T-cell (primary cell): ENCODE measurements around the gene ZNHIT2. TPM values are rescaled to one million over a fixed set of nuclear protein-coding genes. Genes with fewer than 3 reads are reported as not detected.

Source experiments
- ATAC-seq, 4 experiments: fragments of 200-7000 bp in 3 of 4; fragments of 150-1000 bp in 1 of 4; cut with Tn5 transposase; replicated peaks in 1 of 4; 1 replicate in 3 of 4; 2 replicates in 1 of 4; pipeline ENCODE4 v1.10.0; 2021; ENCODE audit warnings: moderate library complexity in 3 of 4, mild to moderate bottlenecking in 2 of 4, moderate number of reproducible peaks in 1 of 4
- CTCF ChIA-PET, 2 donors: fragments of 300-600 bp; sonication (Branson Sonifier 250); formaldehyde crosslinking; loops; one replicate each; lab custom pipeline; 2022; ENCODE audit warnings: antibody characterized with exemption in 2 of 2; lab: Charles Lee
- POLR2A ChIA-PET, 2 donors: fragments of 300-600 bp; sonication (Branson Sonifier 250); formaldehyde crosslinking; loops; one replicate each; lab custom pipeline; 2022; ENCODE audit warnings: antibody characterized with exemption in 2 of 2; lab: Charles Lee
- DNase-seq, 35 experiments: peaks; one replicate each; pipeline versions ENCODE4 v3.0.0 to v3.0.0-alpha.2; 2013 to 2023
- H3K27ac ChIP-seq: one replicate; pipeline ENCODE4 v1.5.1; 2013; ENCODE audit warnings: low read length
- H3K27me3 ChIP-seq, 2 experiments: replicated peaks in 1 of 2; 1 replicate in 1 of 2; 2 replicates in 1 of 2; pipeline versions ENCODE4 v1.6.1 to v1.7.0; 2013; ENCODE audit warnings: low read length in 1 of 2, mixed read lengths in 1 of 2; ENCODE audit not compliant: control insufficient read depth in 2 of 2, insufficient read depth in 2 of 2; ENCODE audit errors: extremely low read depth in 1 of 2
- H3K36me3 ChIP-seq, 2 donors: 1 replicate in 1 of 2; 2 replicates in 1 of 2; pipeline versions ENCODE4 v1.6.1 to v1.7.0; 2013; ENCODE audit warnings: low read length in 1 of 2; ENCODE audit not compliant: control insufficient read depth in 2 of 2, insufficient read depth in 1 of 2; ENCODE audit errors: extremely low read depth in 1 of 2
- H3K4me1 ChIP-seq, 2 experiments: 1 replicate in 1 of 2; 2 replicates in 1 of 2; pipeline versions ENCODE4 v1.6.1 to v1.7.0; 2013; ENCODE audit warnings: low read length in 2 of 2, mixed read lengths in 1 of 2; ENCODE audit not compliant: insufficient read depth in 2 of 2, control insufficient read depth in 1 of 2; ENCODE audit errors: extremely low read depth in 1 of 2
- H3K4me3 ChIP-seq, 2 donors: 1 replicate in 1 of 2; 2 replicates in 1 of 2; pipeline versions ENCODE4 v1.5.1 to v1.7.0; 2013; ENCODE audit warnings: mild to moderate bottlenecking in 2 of 2, low read length in 1 of 2, moderate library complexity in 1 of 2; ENCODE audit not compliant: control insufficient read depth in 1 of 2; ENCODE audit errors: extremely low read depth in 1 of 2
- H3K9me3 ChIP-seq: 2 replicates; pipeline ENCODE4 v1.7.0; 2013
- H3K27ac Mint-ChIP-seq, 2 donors: one replicate each; pipeline ENCODE4 v1.8.0; 2020 to 2021; ENCODE audit warnings: mild to moderate bottlenecking in 2 of 2, mixed read lengths in 2 of 2
- H3K27me3 Mint-ChIP-seq, 2 donors: one replicate each; pipeline ENCODE4 v1.8.0; 2021 to 2022; ENCODE audit warnings: mixed read lengths in 2 of 2
- H3K36me3 Mint-ChIP-seq: one replicate; pipeline ENCODE4 v1.8.0; 2021; ENCODE audit warnings: mixed read lengths
- H3K4me1 Mint-ChIP-seq, 3 donors: one replicate each; pipeline ENCODE4 v1.8.0; 2020 to 2022; ENCODE audit warnings: mixed read lengths in 3 of 3, mild to moderate bottlenecking in 1 of 3
- H3K4me3 Mint-ChIP-seq, 3 donors: one replicate each; pipeline ENCODE4 v1.8.0; 2020 to 2022; ENCODE audit warnings: mild to moderate bottlenecking in 3 of 3, mixed read lengths in 3 of 3, moderate library complexity in 3 of 3
- H3K9me3 Mint-ChIP-seq, 3 donors: one replicate each; pipeline ENCODE4 v1.8.0; 2020 to 2022; ENCODE audit warnings: mixed read lengths in 3 of 3
- WGBS: methylation state at CpG from one replicate; pipeline ENCODE4 v1.1.5; 2013; ENCODE audit warnings: missing lambda C conversion rate; ENCODE audit not compliant: insufficient coverage; 5-methylcytosine and 5-hydroxymethylcytosine counted together
- total RNA-seq, 35 experiments: library from RNA in 6 of 35; stranded (reverse) in 6 of 35; fragments of 120-200 nt in 1 of 35; gene quantifications; one replicate each; pipeline versions ENCODE4 v1.2.1 to v1.2.4 and lab custom pipeline; 2013 to 2026

Gene ZNHIT2
- total RNA-seq, 5 donors from 2014 or later (not counting 1 experiment from before 2014, with no cell fraction given) = 7.0 to 20.4 (median 18.1) TPM

DNA sequence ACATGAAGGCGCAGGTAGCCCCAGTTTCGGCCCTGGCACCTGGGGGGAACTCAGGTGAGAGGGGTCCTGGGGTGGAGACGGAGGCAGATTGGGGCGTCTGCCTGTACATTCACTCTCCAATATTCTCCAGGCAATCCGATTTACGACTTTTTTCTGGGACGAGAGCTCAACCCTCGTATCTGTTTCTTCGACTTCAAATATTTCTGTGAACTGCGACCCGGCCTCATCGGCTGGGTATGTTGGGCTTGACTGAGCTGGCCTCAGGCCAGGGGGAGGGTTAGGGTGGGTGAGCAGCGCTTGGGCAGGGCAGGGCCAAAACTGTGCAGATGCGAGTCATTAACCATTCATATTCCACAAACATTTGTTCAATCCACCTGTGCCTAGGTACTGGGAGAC is 4.1 kb downstream of the ZNHIT2 start:
- H3K27ac Mint-ChIP-seq = peak overlapping the region; percentile 74 to 87
- peak overlapping the region; percentile 73 to 74 for H3K4me3 ChIP-seq
- DNase-seq = no peak
- H3K27me3 ChIP-seq = no peaks in the 10 kb centered on the region
- H3K4me1 Mint-ChIP-seq = peaks cover 40 to 61% (median 54%) of the 10 kb centered on the region in 3 donors
- no peaks in the 10 kb centered on the region for H3K9me3 ChIP-seq
- peak overlapping the region; percentile 77 to 100 (median 84) for H3K4me3 Mint-ChIP-seq
- no CpG with 5 or more reads among the region's 14 CpGs for WGBS
- H3K36me3 ChIP-seq = peaks cover 4 to 33% of the 10 kb centered on the region in 2 donors
- H3K9me3 Mint-ChIP-seq = no peaks in the 10 kb centered on the region
- peaks cover 14 to 71% of the 10 kb centered on the region in 2 experiments for H3K4me1 ChIP-seq
- ATAC-seq = no peak
- ChIA-PET CTCF (interaction anchor here in 1 of 2 donors (1.6 kb wide), 1 partner anchor 9 kb away, joined by 8 read pairs; the partner anchor contains the start of genes FAU and MRPL49), POLR2A (interaction anchor here in 1 of 2 donors (1.2 kb wide), 1 partner anchor 9 kb away, joined by 5 read pairs; the partner anchor contains the start of genes FAU and MRPL49)
- H3K36me3 Mint-ChIP-seq = peaks cover 7% of the 10 kb centered on the region
- no peaks in the 10 kb centered on the region for H3K27me3 Mint-ChIP-seq
- peak overlapping the region; percentile 22 for H3K27ac ChIP-seq

DNA sequence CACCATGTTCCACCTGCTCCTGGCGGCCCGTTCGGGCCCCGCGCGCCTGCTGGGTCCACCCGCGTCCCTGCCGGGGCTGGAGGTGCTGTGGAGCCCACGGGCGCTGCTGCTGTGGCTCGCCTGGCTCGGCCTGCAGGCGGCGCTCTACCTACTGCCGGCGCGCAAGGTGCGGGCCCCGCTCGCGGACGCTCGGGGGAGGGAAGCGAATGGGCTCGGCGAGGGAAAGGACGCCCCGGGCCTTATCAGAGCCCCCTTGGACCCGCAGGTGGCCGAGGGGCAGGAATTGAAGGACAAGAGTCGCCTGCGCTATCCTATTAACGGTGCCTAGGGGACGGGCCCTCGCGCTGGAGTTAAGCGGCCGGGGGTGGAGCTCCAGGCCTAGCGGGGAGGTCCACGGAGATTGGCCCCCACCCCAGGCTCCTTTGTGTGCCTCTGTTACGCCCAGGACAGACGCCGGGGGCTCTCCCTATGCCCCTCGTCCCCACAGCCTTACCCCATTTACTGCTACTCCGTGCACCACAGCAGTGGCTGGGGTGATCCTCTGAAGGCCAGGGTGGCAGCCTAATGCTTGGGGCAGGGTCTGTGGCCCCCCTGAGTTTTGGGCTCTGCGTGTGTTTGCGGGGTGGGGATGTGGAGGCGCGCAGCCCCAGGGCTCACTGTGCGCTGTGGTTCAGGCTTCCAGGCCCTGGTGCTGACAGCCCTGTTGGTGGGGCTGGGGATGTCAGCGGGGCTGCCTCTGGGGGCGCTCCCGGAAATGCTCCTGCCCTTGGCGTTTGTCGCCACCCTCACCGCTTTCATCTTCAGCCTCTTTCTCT is 4.7 kb downstream of the ZNHIT2 start:
- Mint-ChIP-seq H3K4me3 (peak overlapping the region; percentile 77 to 100 (median 84)), H3K27ac (peak overlapping the region; percentile 74 to 87), H3K27me3 (no peaks in the 10 kb centered on the region), H3K36me3 (peaks cover 4% of the 10 kb centered on the region), H3K9me3 (no peaks in the 10 kb centered on the region), H3K4me1 (peaks cover 35 to 57% (median 50%) of the 10 kb centered on the region in 3 donors)
- peak overlapping the region; percentile 73 to 85 for H3K4me3 ChIP-seq
- H3K9me3 ChIP-seq = no peaks in the 10 kb centered on the region
- peaks cover 14 to 66% of the 10 kb centered on the region in 2 experiments for H3K4me1 ChIP-seq
- DNase-seq (peak; percentile 54 to 86 (median 70)), ATAC-seq (peak; percentile 54 to 64 (median 58))
- H3K36me3 ChIP-seq = peaks cover 9 to 33% of the 10 kb centered on the region in 2 donors
- whole genome bisulfite sequencing = under 1% methylated on average over 47 of the region's 57 CpGs
- ChIA-PET POLR2A (interaction anchor here (0.5 to 1.6 kb wide), 3 partner anchors 9 to 333 kb away, joined by 4 to 7 read pairs (median 5); partner anchors contain the start of genes FAU (in 2 of the 2) and MRPL49 (in 2 of the 2)), CTCF (interaction anchor here (0.5 to 1.6 kb wide), 2 partner anchors 9 to 11 kb away, joined by 4 to 8 read pairs; partner anchors contain the start of genes FAU (in 1 of the 2) and MRPL49 (in 1 of the 2))
- no peaks in the 10 kb centered on the region for H3K27me3 ChIP-seq
- H3K27ac ChIP-seq = peak overlapping the region; percentile 66

DNA sequence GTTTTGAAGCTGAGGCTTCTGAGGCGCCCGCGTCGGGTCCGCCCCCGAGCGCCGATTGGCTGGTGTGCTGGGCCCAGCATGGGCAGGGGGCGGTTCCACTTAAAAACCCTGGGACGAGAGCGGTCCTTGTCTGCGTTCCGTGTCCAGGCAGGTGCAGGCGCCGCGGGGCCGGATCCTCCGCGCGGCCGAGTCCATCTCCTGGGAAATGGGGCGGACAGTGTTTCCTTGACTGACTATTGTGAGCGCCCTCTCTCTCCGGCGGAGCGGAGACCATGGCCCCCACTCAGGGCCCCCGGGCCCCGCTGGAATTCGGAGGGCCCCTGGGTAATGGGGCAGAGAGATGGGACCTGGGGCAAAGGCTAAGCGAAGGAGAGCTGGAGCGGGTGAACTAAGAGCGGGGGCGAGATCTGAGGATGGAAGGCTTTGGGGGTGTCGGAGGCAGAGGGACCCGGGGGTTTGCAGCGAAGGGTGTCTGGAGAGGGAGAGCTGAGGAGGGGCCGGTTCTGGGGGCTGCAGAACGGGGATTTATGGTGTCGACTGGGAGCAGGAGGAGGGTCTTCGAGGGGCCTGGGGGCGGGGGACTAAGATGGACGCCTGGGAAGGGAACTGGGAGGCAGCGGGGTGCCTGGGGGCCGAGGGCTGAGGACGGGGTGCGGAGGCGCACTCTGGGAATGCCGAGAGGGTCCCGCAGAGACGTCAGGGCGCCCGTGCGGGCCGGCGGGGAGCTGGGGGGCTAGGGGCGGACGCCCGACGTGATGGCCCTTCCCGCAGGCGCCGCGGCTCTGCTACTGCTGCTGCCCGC is 5.6 kb downstream of the ZNHIT2 start, which contains the start of gene TM7SF2:
TSS of gene TM7SF2 (plus strand) at position 129 of the 802 bp plus-strand sequence. CDS start at position 273, 144 bp downstream.
- DNase-seq (peak; percentile 86 to 98 (median 94)), ATAC-seq (peak; percentile 77 to 79 (median 78))
- Histone ChIP-seq H3K27me3 (no peaks in the 10 kb centered on the region), H3K4me1 (peaks cover 14 to 66% of the 10 kb centered on the region in 2 experiments), H3K36me3 (peaks cover 9 to 37% of the 10 kb centered on the region in 2 donors), H3K4me3 (peak within 1 kb of the TSS; percentile 73 to 85), H3K9me3 (no peaks in the 10 kb centered on the region), H3K27ac (peak within 1 kb of the TSS; percentile 66)
- ChIA-PET POLR2A (interaction anchor here (0.5 to 1.6 kb wide), 4 partner anchors 10 to 340 kb away, joined by 3 to 7 read pairs (median 4); partner anchors contain the start of genes FAU (in 1 of the 2), MRPL49 (in 1 of the 2) and SF1 (in 1 of the 2)), CTCF (interaction anchor here (0.5 to 2.0 kb wide), 9 partner anchors 10 to 764 kb away, joined by 3 to 9 read pairs (median 5); partner anchors contain the start of genes FAU (in 1 of the 2) and MRPL49 (in 1 of the 2))
- peaks cover 3% of the 10 kb centered on the region for H3K36me3 Mint-ChIP-seq
- no peaks in the 10 kb centered on the region for H3K27me3 Mint-ChIP-seq
- H3K9me3 Mint-ChIP-seq = no peaks in the 10 kb centered on the region
- peak within 1 kb of the TSS; percentile 83 to 88 for H3K27ac Mint-ChIP-seq
- H3K4me1 Mint-ChIP-seq = peaks cover 35 to 53% (median 50%) of the 10 kb centered on the region in 3 donors
- WGBS = under 1% methylated on average over 59 of the region's 64 CpGs
- peak within 1 kb of the TSS; percentile 84 to 100 (median 87) for H3K4me3 Mint-ChIP-seq

DNA sequence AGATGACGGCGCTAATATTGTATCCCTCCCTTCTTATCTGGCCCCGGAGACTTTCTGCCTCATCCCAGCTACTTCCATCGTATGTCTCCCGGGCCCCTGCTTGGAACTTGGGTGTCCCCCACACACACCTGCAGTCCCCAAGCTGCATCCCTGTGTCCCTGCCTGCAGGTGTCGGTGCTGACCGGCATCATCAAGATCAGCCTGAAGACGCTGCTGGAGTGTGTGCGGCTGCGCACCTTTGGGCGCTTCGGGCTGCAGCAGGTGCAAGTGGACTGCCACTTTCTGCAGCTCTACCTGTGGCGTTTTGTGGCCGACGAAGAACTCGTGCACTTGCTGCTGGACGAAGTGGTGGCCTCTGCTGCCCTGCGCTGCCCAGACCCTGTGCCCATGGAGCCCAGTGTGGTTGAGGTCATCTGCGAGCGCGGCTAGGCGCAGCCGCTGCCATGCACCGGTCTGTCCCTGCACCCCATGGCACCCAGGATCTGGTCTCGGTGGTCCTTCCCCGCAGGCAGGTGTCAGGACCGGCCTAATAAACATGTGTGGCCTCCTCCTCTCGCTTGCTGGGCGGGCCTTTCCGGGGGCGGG is 6.2 kb downstream of the ZNHIT2 start:
- H3K27ac Mint-ChIP-seq = peak overlapping the region; percentile 83 to 88
- H3K4me3 Mint-ChIP-seq = peak overlapping the region; percentile 84 to 100 (median 87)
- H3K4me1 ChIP-seq = peaks cover 13 to 60% of the 10 kb centered on the region in 2 experiments
- H3K9me3 ChIP-seq = no peaks in the 10 kb centered on the region
- ChIA-PET CTCF (interaction anchor here (0.6 to 2.0 kb wide), 11 partner anchors 11 to 763 kb away, joined by 3 to 13 read pairs (median 3); partner anchors contain the start of genes FAU (in 1 of the 2) and MRPL49 (in 1 of the 2)), POLR2A (interaction anchor here (0.6 to 1.6 kb wide), 3 partner anchors 10 to 339 kb away, joined by 3 to 7 read pairs (median 5); partner anchors contain the start of genes FAU (in 1 of the 2), MRPL49 (in 1 of the 2) and SF1 (in 1 of the 2))
- H3K27me3 Mint-ChIP-seq = no peaks in the 10 kb centered on the region
- WGBS = 69% methylated on average over 31 of the region's 31 CpGs
- peaks cover 9 to 40% of the 10 kb centered on the region in 2 donors for H3K36me3 ChIP-seq
- no peaks in the 10 kb centered on the region for H3K9me3 Mint-ChIP-seq
- H3K36me3 Mint-ChIP-seq = peaks cover 7% of the 10 kb centered on the region
- H3K27ac ChIP-seq = peak overlapping the region; percentile 60
- peak overlapping the region; percentile 65 to 85 for H3K4me3 ChIP-seq
- DNase-seq (no peak), ATAC-seq (no peak)
- H3K27me3 ChIP-seq = no peaks in the 10 kb centered on the region
- peaks cover 36 to 51% (median 44%) of the 10 kb centered on the region in 3 donors for H3K4me1 Mint-ChIP-seq

DNA sequence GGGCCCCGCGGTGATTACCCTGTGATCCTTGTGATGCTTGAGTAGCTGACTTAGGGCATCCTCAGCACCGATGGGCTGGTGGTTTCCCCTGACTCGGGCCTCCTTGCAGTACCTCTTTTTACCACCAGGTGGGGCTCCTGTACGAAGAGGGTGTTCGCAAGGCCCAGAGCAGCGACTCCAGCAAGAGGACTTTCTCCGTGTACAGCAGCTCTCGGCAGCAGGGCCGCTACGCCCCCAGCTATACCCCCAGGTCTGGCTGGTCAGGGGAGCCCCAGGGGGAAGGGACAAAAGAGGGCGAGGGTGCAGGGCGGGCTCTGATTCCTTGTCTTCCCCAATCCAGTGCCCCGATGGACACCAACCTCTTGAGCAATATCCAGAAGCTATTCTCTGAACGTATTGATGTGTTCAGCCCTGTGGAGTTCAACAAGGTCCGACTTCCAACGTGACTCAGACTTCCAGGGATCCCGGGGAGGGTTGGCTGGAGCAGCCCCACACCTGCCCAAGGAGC is 7.1 kb downstream of the ZNHIT2 start:
- Histone ChIP-seq H3K36me3 (peaks cover 14 to 41% of the 10 kb centered on the region in 2 donors), H3K27ac (peak overlapping the region; percentile 67), H3K27me3 (no peaks in the 10 kb centered on the region), H3K9me3 (no peaks in the 10 kb centered on the region), H3K4me1 (peaks cover 10 to 51% of the 10 kb centered on the region in 2 experiments), H3K4me3 (no peak overlapping the region)
- DNase-seq (peak; percentile 82 to 98 (median 94)), ATAC-seq (peak; percentile 32 to 56 (median 42))
- peak overlapping the region in 2 of 3 donors; percentile 37 to 100 for H3K4me3 Mint-ChIP-seq
- H3K27ac Mint-ChIP-seq = peak overlapping the region; percentile 83 to 88
- ChIA-PET POLR2A (interaction anchor here in 1 of 2 donors (0.7 kb wide), 1 partner anchor 25 kb away, joined by 4 read pairs; no protein-coding TSS in a partner anchor), CTCF (interaction anchor here (0.5 to 2.0 kb wide), 9 partner anchors 8 to 707 kb away, joined by 3 to 13 read pairs (median 3); partner anchors contain the start of genes FAU (in 1 of the 2) and MRPL49 (in 1 of the 2))
- no peaks in the 10 kb centered on the region for H3K27me3 Mint-ChIP-seq
- peaks cover 15% of the 10 kb centered on the region for H3K36me3 Mint-ChIP-seq
- no peaks in the 10 kb centered on the region for H3K9me3 Mint-ChIP-seq
- H3K4me1 Mint-ChIP-seq = peaks cover 41 to 44% (median 44%) of the 10 kb centered on the region in 3 donors
- WGBS = 4% methylated on average over 7 of the region's 18 CpGs
